PC-9 (cell line): ENCODE data around the gene RNF152.

Experiments
- EZH2 ChIP-seq: fragments of 200-600 bp; sonication (generic); IDR thresholded peaks from 2 replicates; pipeline ENCODE4 v1.8.0; 2017; ENCODE audit warnings: antibody characterized with exemption, low read depth
- TF ChIP-seq, protein P1 (sequence below): fragments of 200-600 bp; sonication (generic); conservative IDR thresholded peaks from 2 replicates; pipeline ENCODE4 v1.6.1; 2017; ENCODE audit warnings: mixed run types, antibody characterized with exemption, mild to moderate bottlenecking, moderate library complexity

DNA sequence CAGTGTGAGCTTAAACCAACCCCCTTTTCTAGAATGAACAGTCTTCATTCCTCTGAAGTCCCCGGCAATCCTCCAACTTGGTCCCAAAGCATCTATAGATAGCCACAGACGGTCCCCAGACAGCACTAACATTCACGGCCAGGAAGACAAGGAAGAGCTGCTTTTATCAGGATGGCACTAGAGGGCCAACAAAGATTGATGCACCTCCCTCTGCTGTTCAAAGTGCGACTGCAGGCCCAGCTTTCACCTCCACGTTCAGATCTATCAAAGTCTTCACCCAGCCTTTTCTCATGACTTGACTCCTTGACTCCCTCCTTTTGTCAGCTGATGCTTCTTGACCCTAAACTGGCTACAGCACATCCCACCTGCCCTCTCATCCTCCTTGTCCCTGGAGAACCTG lies 54.3 kb downstream of the RNF152 start:
- TF ChIP-seq, protein P1, sequence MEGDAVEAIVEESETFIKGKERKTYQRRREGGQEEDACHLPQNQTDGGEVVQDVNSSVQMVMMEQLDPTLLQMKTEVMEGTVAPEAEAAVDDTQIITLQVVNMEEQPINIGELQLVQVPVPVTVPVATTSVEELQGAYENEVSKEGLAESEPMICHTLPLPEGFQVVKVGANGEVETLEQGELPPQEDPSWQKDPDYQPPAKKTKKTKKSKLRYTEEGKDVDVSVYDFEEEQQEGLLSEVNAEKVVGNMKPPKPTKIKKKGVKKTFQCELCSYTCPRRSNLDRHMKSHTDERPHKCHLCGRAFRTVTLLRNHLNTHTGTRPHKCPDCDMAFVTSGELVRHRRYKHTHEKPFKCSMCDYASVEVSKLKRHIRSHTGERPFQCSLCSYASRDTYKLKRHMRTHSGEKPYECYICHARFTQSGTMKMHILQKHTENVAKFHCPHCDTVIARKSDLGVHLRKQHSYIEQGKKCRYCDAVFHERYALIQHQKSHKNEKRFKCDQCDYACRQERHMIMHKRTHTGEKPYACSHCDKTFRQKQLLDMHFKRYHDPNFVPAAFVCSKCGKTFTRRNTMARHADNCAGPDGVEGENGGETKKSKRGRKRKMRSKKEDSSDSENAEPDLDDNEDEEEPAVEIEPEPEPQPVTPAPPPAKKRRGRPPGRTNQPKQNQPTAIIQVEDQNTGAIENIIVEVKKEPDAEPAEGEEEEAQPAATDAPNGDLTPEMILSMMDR, result no peak
- TF ChIP-seq EZH2, result no peak
